HG03095 (cell line): Measurements from ENCODE around the gene WWTR1.
A peak's percentile ranks its signal among the peaks of the same experiment; 100 is the strongest.

ENCODE experiments used
- ATAC-seq: cut with Tn5 transposase; IDR thresholded peaks from one replicate; pipeline ENCODE4 v1.9.1; 2021; ENCODE audit warnings: moderate library complexity; ENCODE audit not compliant: unreplicated experiment

The WWTR1 gene

DNA sequence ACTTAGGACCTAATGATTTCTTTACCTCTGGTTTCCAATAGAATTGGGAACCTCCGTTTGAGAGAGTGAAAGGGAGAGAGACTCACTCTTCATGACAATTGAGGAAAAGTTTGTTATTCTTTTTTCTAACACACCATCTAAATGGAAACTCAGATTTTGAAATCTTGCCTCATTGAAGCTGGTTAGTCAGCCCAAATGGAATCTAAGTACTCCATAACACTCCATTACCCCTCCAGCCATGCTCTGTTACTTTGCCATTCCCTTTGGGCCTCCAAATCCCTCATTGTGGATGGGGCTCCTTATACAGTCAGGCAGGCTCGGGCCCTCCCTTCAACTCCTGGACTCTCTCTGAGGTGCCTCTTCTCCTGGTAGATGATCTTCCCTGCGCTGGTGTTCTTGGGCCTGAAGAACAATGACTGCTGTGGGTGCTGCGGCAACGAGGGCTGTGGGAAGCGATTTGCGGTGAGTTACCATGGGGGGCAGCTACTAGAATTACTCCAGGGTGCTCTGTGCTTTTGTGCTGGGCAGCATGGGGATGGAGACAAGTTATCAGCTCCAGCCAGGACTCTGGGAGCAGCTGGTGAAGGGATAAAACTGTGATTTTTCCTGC lies 182.3 kb downstream of the WWTR1 start:
- ATAC-seq, result no peak

DNA sequence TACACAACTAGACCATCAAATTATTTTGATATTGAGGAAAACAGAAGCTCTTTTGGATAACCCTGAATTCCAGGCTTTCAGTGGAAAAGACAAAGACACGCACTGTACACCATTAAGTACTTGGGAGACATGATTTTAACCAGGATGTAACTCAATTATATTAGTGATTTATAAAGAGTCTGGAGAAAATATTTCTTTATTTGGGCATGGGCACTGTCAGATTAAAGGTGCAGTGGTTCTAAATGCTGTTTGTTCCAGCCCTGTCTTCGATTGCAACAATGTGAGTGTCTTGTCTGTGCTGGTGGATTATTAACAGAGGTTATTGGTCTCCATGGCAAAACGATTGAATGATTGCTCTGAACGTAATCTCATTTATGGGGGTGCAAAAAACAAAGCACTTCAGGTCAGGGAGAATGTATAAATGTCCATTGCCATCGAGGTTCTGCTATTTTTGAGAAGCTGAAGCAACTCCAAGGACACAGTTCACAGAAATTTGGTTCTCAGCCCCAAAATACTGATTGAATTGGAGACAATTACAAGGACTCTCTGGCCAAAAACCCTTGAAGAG lies 183.5 kb downstream of the WWTR1 start, which contains the start of gene TM4SF4:
TSS of gene TM4SF4 (plus strand) at position 448 of the 568 bp plus-strand sequence. CDS start 181 bp downstream, outside the sequence.
- ATAC-seq, result no peak

DNA sequence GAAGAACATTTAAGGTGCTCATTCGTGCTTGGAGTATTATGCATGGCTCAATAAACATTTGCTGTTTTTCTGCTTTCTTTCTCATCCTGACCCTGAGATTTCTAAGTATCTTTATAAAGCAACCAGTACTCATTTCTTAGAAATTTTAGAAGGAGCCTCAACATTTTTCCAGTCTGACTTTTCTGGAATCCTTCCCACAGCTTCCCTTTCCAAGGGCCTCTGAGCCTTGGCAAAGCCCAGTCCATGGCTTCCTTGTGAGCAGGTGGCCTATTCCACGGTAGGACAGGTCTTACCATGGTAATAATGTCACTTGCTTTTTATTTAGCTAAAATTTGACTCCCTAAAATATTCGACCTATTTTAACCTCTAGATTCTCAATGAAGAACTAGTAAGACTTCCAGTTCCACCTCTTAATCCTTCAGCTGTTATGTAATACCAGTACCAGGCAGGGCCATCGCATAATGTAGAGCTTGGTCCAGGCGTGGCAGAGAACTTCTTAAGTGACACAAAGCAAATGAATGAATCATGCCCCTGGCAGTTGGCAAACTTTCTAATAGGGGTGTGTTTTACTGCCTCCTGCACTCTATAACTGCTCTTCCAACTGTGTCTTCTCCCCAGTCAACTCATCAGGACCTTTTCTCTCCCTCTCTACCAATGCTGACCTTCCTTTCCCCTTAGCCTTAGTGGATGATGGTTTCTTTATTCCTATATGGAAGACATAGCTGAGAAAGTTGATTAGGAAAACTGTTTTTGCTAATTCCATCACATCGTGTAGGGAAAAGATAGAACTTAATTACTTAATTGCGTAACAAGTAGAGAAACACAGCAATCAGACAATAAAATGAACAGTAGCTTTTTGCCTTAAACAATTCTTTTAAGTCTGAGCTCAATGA lies 184.2 kb downstream of the WWTR1 start:
- ATAC-seq, result no peak

DNA sequence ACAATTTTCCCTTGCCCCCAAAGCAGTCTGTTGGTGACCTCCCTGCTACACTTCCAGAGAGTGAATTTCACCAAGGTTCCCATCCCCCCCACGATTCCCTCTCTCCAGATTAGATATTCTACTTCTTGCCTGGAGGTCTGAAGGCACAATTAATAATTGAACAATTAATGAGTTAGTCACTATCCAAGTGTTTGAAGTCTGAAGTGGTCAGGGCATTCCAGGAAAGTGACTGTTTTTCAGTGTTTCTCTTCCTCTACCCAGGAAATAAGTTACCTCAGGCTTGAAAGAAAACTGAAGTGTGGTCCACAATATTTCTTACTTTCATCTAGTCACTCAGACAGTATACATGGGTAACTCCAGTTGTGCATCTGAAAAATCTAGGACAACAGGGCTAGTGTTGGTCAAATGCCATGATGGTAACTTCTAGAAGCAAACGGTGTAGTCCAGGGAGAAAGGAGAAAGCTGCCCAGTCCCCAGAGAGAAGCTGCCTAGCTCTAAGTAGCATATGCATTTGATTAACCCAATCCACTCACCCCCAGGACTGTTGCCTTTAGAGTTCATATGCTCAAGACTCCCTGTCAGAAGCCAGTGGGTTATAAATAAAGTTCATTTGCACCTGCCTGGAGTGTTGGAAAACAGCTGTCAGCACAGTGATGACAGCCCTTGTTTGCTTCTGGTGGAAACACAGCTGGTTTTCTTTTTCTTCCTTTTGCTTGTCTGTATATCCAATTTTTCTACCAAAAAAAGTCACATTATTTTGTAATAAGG lies 185.6 kb downstream of the WWTR1 start:
- ATAC-seq, result no peak

DNA sequence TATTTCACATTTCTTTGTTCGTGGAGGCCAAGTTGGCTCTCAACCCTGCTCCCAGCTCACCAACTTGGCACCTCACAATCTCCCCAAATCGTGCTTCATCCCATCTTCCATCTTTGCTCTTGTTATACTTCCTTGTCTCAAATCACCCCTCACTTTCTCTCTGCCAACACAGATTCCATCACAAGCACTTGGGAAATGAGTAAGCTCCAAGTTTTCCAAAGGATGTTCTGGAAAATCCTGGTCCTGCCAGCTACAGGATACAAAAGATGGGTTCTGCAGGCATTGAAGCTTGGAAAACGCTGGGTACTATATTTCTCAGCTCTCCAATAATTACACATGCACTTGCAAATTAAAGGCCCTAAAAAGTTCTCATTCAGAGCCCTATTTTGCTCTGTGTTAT lies 187.4 kb downstream of the WWTR1 start:
- ATAC-seq, result no peak

DNA sequence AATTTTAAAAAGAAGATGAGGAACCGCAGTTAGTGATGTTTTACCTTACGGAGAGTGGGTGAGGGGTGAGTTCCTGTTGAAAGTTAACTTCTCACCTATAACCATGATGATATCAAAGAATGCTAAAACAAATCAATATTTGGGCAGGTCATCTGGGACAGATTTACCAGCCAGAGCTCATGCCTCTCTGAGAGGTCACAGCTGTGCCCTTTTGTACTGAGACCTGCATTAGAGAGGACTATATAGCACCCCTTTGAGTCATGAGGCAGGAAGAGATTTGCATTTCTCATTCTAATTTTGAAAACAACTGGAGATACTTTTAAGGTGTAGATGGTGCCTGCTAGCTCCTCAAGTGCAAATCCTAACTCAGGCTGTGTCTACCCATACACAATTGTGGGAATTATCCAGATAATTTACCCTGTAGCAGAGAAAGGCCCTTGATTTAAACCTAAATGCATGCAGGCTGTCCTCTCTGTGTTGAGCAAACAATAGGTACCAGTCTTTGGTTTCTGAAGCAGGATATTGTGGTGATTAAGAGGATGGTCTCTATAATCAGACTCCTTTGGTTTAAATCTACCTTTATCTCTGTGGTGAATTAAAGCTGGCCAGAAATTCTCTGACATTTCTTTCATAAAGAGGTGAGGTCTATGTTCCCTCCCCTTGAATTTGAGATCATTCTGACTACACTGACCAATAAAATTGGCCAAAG lies 189.2 kb downstream of the WWTR1 start:
- peak; percentile 87 for ATAC-seq
